T47D (cell line): ENCODE data around the gene TMEM72.

Experiments used
- DNase-seq, 2 experiments: peaks; one replicate each; pipeline versions ENCODE4 v3.0.0 to v3.0.0-alpha.2; 2011 to 2012; ENCODE audit warnings: low read depth in 1 of 2, low spot score in 1 of 2
- JUND ChIP-seq: IDR thresholded peaks from 2 replicates; pipeline ENCODE4 v1.6.1; 2012; ENCODE audit warnings: low read depth
- in situ Hi-C: cut with HindIII; loops from 2 replicates; pipeline ENCODE4 v1.10.0; 2016; ENCODE audit warnings: low sequenced_read_pairs, low pct_unique_long_range_greater_than_20kb

Gene TMEM72

GRCh38 chr10:44913350-44914081 is 2.4 kb downstream of the TMEM72 start:
- TF ChIP-seq JUND = no peak
- DNase-seq = no peak
- in situ Hi-C loops = no loop called here

- in situ Hi-C loops = no loop called here
- no peak for TF ChIP-seq JUND
These were observed 3.8 kb downstream of the TMEM72 start for GRCh38 chr10:44914891-44915290.

GRCh38 chr10:44916429-44916828 is 5.3 kb downstream of the TMEM72 start:
- no peak for TF ChIP-seq JUND
- in situ Hi-C loops = no loop called here
- no peak for DNase-seq

More at GRCh38 chr10:44914891-44915290, 3.8 kb downstream of the TMEM72 start:
- DNase-seq = no peak

GRCh38 chr10:44917848-44918247 is 6.7 kb downstream of the TMEM72 start:
- in situ Hi-C loops = no loop called here
- DNase-seq = no peak
- no peak for TF ChIP-seq JUND

GRCh38 chr10:44920252-44920651 is 9.1 kb downstream of the TMEM72 start:
- in situ Hi-C loops = no loop called here
- no peak for DNase-seq
- TF ChIP-seq JUND = no peak

- in situ Hi-C loops = no loop called here
- no peak for TF ChIP-seq JUND
- no peak for DNase-seq
These were observed 9.9 kb downstream of the TMEM72 start for GRCh38 chr10:44921061-44921460.

GRCh38 chr10:44921506-44921905 is 10.4 kb downstream of the TMEM72 start:
- in situ Hi-C loops = no loop called here
- DNase-seq = no peak
- TF ChIP-seq JUND = no peak

GRCh38 chr10:44922021-44922420 is 10.9 kb downstream of the TMEM72 start:
- TF ChIP-seq JUND = no peak
- no peak for DNase-seq
- in situ Hi-C loops = no loop called here

- no peak for TF ChIP-seq JUND
- peak in 1 of 2 experiments; percentile 35 for DNase-seq
- in situ Hi-C loops = no loop called here
These were observed 11.8 kb downstream of the TMEM72 start for GRCh38 chr10:44922796-44923545.

GRCh38 chr10:44923611-44924010 is 12.5 kb downstream of the TMEM72 start:
- in situ Hi-C loops = no loop called here
- DNase-seq = no peak

GRCh38 chr10:44924261-44925040 is 13.3 kb downstream of the TMEM72 start:
- DNase-seq = no peak
- in situ Hi-C loops = no loop called here
- no peak for TF ChIP-seq JUND

More at GRCh38 chr10:44923611-44924010, 12.5 kb downstream of the TMEM72 start:
- TF ChIP-seq JUND = no peak

- in situ Hi-C loops = no loop called here
- TF ChIP-seq JUND = no peak
- peak in 1 of 2 experiments; percentile 47 for DNase-seq
These were observed 14.1 kb downstream of the TMEM72 start for GRCh38 chr10:44925224-44925623.
